PFSK-1 (cell line): ENCODE measurements around the gene CIITA.

Source experiments
- FOXP2 ChIP-seq: optimal IDR thresholded peaks from 2 replicates; pipeline ENCODE3; 2011; ENCODE audit warnings: borderline replicate concordance, control low read depth, inconsistent platforms; ENCODE audit not compliant: insufficient read depth; ENCODE audit errors: extremely low read length, extremely low read depth
- POLR2AphosphoS5 ChIP-seq: IDR thresholded peaks from 2 replicates; pipeline ENCODE4 v1.6.1; 2012; ENCODE audit warnings: low read depth, mild to moderate bottlenecking, control low read depth, low read length, moderate library complexity
- SIN3A ChIP-seq: IDR thresholded peaks from 2 replicates; pipeline ENCODE4 v1.6.1; 2012; ENCODE audit warnings: mild to moderate bottlenecking, low read length, moderate library complexity, borderline replicate concordance; ENCODE audit not compliant: insufficient read depth
- TAF1 ChIP-seq: IDR thresholded peaks from 2 replicates; pipeline ENCODE4 v1.6.1; 2012; ENCODE audit warnings: low read length, control low read depth, borderline replicate concordance; ENCODE audit not compliant: insufficient read depth
- TF ChIP-seq, protein P1 (sequence below), 2 experiments: IDR thresholded peaks; 2 replicates each; pipeline versions ENCODE4 v1.6.1 to v1.8.0; 2011 to 2012; ENCODE audit warnings: low read depth in 2 of 2, low read length in 2 of 2, control low read depth in 1 of 2, inconsistent platforms in 1 of 2, mild to moderate bottlenecking in 1 of 2, moderate library complexity in 1 of 2; ENCODE audit not compliant: insufficient read depth in 1 of 2

The CIITA gene

DNA sequence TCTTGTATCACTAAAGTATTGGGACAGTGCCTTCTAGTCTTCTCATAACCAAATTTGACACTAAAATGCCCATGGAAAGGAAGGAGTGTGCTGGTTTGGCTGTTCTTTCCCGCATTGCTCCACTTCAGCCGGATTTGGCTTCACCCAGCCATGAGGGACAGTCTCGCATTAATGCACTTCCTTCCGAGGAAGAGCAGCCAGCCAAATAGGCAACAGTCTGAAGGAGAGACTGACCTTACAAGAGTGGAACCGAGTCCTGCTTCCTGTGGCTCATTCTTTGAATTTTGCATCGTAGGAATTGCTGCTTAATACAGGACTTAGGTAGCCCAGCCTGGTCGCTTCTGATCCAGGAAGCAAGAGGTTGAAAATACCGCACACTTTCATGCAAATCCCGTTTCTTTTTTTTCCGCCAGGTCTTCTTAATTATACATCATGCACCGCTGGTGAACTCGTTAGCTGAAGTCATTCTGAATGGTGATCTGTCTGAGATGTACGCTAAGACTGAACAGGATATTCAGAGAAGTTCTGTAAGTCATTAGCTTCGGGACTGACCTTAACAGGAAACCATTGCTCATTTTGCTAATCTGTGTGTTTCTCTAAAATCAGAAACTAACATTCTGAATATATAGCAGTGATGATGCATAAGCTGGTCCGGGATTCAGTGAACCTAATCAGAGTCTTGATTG, 105.6 kb downstream of the CIITA start:
- no peak for TF ChIP-seq SIN3A

- no peak for TF ChIP-seq SIN3A
- TF ChIP-seq FOXP2, result no peak
- no peak for TF ChIP-seq TAF1
- no peak for TF ChIP-seq POLR2AphosphoS5
- TF ChIP-seq, protein P1, sequence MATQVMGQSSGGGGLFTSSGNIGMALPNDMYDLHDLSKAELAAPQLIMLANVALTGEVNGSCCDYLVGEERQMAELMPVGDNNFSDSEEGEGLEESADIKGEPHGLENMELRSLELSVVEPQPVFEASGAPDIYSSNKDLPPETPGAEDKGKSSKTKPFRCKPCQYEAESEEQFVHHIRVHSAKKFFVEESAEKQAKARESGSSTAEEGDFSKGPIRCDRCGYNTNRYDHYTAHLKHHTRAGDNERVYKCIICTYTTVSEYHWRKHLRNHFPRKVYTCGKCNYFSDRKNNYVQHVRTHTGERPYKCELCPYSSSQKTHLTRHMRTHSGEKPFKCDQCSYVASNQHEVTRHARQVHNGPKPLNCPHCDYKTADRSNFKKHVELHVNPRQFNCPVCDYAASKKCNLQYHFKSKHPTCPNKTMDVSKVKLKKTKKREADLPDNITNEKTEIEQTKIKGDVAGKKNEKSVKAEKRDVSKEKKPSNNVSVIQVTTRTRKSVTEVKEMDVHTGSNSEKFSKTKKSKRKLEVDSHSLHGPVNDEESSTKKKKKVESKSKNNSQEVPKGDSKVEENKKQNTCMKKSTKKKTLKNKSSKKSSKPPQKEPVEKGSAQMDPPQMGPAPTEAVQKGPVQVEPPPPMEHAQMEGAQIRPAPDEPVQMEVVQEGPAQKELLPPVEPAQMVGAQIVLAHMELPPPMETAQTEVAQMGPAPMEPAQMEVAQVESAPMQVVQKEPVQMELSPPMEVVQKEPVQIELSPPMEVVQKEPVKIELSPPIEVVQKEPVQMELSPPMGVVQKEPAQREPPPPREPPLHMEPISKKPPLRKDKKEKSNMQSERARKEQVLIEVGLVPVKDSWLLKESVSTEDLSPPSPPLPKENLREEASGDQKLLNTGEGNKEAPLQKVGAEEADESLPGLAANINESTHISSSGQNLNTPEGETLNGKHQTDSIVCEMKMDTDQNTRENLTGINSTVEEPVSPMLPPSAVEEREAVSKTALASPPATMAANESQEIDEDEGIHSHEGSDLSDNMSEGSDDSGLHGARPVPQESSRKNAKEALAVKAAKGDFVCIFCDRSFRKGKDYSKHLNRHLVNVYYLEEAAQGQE (IDR thresholded peaks at IDR 0.05; ENCODE audit: insufficient read depth in 1 of 2, low read depth in 2 of 2, low read length in 2 of 2), result no peak
Observed at GRCh38 chr16:10983159-10983558, 106.2 kb downstream of the CIITA start.

GRCh38 chr16:10984509-10984908, 107.5 kb downstream of the CIITA start:
- TF ChIP-seq TAF1 (no peak), SIN3A (no peak), FOXP2 (no peak), POLR2AphosphoS5 (no peak)
- TF ChIP-seq, protein P1 (IDR thresholded peaks at IDR 0.05; ENCODE audit: insufficient read depth in 1 of 2, low read depth in 2 of 2, low read length in 2 of 2), result no peak
